RKO (cell line): ENCODE data around the gene GPR101.

ENCODE experiments used
- DNase-seq: peaks from one replicate; pipeline ENCODE4 v3.0.0-alpha.2; 2016; ENCODE audit warnings: low spot score

The GPR101 gene

GRCh38 chrX:137033774-137034507, at the start of gene GPR101:
GPR101 (minus strand) TSS chrX:137033995; CDS start chrX:137031674, 2,321 bp downstream.
- DNase-seq, result no peak

GRCh38 chrX:137081239-137081638, 47.4 kb upstream of the GPR101 start:
- no peak for DNase-seq

- no peak for DNase-seq
Measured at GRCh38 chrX:137072396-137072795, 38.6 kb upstream of the GPR101 start.

- DNase-seq, result no peak
Measured at GRCh38 chrX:137071596-137071995, 37.8 kb upstream of the GPR101 start.

- DNase-seq, result no peak
Measured at GRCh38 chrX:137067147-137067546, 33.4 kb upstream of the GPR101 start.

GRCh38 chrX:137062915-137063617, 29.3 kb upstream of the GPR101 start:
- DNase-seq, result no peak

GRCh38 chrX:137058339-137059127, 24.7 kb upstream of the GPR101 start:
- DNase-seq, result no peak

GRCh38 chrX:137052643-137053235, 18.9 kb upstream of the GPR101 start:
- DNase-seq, result no peak

GRCh38 chrX:137051978-137052642, 18.3 kb upstream of the GPR101 start:
- peak; percentile 42 for DNase-seq

- no peak for DNase-seq
Measured at GRCh38 chrX:137044893-137045292, 11.1 kb upstream of the GPR101 start.

GRCh38 chrX:137043736-137044135, 9.9 kb upstream of the GPR101 start:
- DNase-seq, result no peak

- DNase-seq, result no peak
Measured at GRCh38 chrX:137041329-137041728, 7.5 kb upstream of the GPR101 start.

GRCh38 chrX:137040113-137040794, 6.5 kb upstream of the GPR101 start:
- no peak for DNase-seq

GRCh38 chrX:137034508-137034872, 695 bp upstream of the GPR101 start:
- no peak for DNase-seq

GRCh38 chrX:137032841-137033773, 688 bp downstream of the GPR101 start:
- no peak for DNase-seq

GRCh38 chrX:137032341-137032694, 1.5 kb downstream of the GPR101 start:
- no peak for DNase-seq

- no peak for DNase-seq
Measured at GRCh38 chrX:137031517-137032340, 2.1 kb downstream of the GPR101 start.

GRCh38 chrX:137031039-137031438, 2.8 kb downstream of the GPR101 start:
- DNase-seq, result no peak

- DNase-seq, result no peak
Measured at GRCh38 chrX:137028699-137029098, 5.1 kb downstream of the GPR101 start.
